NOMO-1 treated with DMSO at 0.1 percent for 48 hours (cell line): ENCODE measurements around the gene PDE8A.
"Not testable (repeated sequence)": the region's sequence is repeated elsewhere in the genome, so short reads cannot be mapped to it uniquely, and the experiment has no call there.

Experiments
- DNase-seq: peaks from one replicate; lab custom pipeline; 2025; ENCODE audit not compliant: unreplicated experiment; lab: John Stamatoyannopoulos, UW

The PDE8A gene

GRCh38 chr15:85157344-85157743 lies 175.7 kb downstream of the PDE8A start:
- DNase-seq: no peak

- DNase-seq: no peak
Measured at GRCh38 chr15:85162237-85162636, 180.6 kb downstream of the PDE8A start.

- no peak for DNase-seq
Measured at GRCh38 chr15:85164841-85165466, 183.3 kb downstream of the PDE8A start.

GRCh38 chr15:85167568-85167967 lies 185.9 kb downstream of the PDE8A start:
- no peak for DNase-seq

- DNase-seq: no peak
Measured at GRCh38 chr15:85168642-85169173, 187.1 kb downstream of the PDE8A start.

- DNase-seq: no peak
Measured at GRCh38 chr15:85171736-85172135, 190.1 kb downstream of the PDE8A start.

- DNase-seq: no peak
Measured at GRCh38 chr15:85172846-85173490, 191.3 kb downstream of the PDE8A start.

GRCh38 chr15:85173630-85174029 lies 192.0 kb downstream of the PDE8A start:
- not testable (repeated sequence) for DNase-seq

GRCh38 chr15:85174521-85174920 lies 192.9 kb downstream of the PDE8A start:
- no peak for DNase-seq

- not testable (repeated sequence) for DNase-seq
Measured at GRCh38 chr15:85177042-85177515, 195.4 kb downstream of the PDE8A start.

- DNase-seq: no peak
Measured at GRCh38 chr15:85178308-85178707, 196.7 kb downstream of the PDE8A start.

- DNase-seq: no peak
Measured at GRCh38 chr15:85179700-85180099, 198.0 kb downstream of the PDE8A start.

GRCh38 chr15:85185350-85185749 lies 203.7 kb downstream of the PDE8A start:
- DNase-seq: not testable (repeated sequence)

- not testable (repeated sequence) for DNase-seq
Measured at GRCh38 chr15:85188171-85188577, 206.5 kb downstream of the PDE8A start.
